GM21360 (cell line): Measurements from ENCODE around the gene CHST12.

Source experiments
- ATAC-seq: cut with Tn5 transposase; IDR thresholded peaks from one replicate; pipeline ENCODE4 v1.9.1; 2021; ENCODE audit warnings: mild to moderate bottlenecking, moderate library complexity; ENCODE audit not compliant: unreplicated experiment

CHST12 gene

DNA sequence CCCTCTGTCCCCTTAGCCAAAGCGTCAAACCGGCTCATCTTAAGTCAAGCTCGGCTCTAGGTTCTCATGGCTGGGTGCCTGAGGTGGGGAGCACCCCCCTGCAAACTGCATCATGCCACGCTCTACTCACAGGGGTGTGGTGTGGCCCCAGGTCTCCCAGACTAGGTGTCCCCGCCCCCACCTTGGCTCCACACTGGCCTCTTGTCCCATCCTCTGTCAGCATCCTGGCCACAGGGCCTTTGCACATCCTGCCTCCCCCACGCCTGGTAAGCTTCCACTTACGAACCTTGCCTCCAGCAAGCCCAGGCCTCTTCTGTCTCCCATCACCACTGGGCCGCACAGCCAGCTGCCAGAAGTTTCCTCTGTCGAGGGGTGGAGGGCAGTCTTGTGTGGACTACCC, 93.0 kb downstream of the CHST12 start:
- ATAC-seq: no peak

- ATAC-seq: no peak
These were observed 93.7 kb downstream of the CHST12 start for GRCh38 chr7:2497065-2497464.

GRCh38 chr7:2497500-2498336, 94.3 kb downstream of the CHST12 start:
- no peak for ATAC-seq
